PC-9 (cell line): ENCODE measurements around the gene MAN2A2.

Experiments used
- EZH2 ChIP-seq: fragments of 200-600 bp; sonication (generic); IDR thresholded peaks from 2 replicates; pipeline ENCODE4 v1.8.0; 2017; ENCODE audit warnings: antibody characterized with exemption, low read depth
- TF ChIP-seq, protein P1 (sequence below): fragments of 200-600 bp; sonication (generic); conservative IDR thresholded peaks from 2 replicates; pipeline ENCODE4 v1.6.1; 2017; ENCODE audit warnings: mixed run types, antibody characterized with exemption, mild to moderate bottlenecking, moderate library complexity

DNA sequence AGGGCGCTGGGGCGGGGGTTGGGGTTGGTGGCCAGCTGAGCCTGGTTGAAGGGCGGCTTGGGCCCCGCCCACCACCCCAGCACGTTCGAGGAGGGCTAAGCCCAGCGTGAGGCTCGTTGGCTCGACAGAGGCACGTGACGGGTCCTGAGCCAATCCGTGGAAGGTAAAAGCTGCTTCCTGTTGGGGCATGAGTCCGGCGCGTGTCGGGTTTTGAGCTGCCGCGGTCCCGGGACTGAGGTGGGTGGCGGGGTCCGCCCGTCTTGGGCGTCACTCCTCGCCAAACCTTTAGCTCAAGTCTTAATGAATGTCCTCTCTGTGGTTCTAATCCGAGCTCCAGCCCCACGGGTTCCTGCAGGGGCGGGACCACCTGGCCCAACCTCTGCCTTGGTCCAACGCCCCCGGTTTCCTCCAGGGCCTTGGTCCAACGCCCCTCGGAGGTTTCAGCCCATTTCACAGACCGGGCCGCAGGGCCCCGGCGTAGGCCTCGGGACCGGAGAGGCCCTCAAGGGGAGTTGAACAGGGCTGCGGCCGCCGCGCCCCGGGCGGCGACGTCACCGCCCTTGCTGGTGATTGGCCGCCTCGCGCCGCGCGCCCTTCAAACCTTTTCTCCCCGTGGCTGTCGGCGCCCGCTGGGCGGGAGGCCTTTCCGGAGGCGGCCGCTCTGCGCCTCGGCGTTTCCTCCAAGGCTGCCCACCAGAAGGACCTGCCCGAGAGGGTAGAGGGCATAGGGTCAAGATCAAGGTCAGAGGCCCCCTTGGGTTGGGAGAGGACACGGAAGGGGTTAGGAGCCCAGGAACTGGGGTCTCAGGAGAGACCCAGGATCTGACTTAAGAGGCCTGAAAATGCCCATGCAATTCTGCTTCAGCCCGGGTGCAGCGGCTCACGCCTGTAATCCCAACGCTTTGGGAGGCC is 51.9 kb downstream of the MAN2A2 start, which contains the start of gene RCCD1:
- TF ChIP-seq, protein P1, sequence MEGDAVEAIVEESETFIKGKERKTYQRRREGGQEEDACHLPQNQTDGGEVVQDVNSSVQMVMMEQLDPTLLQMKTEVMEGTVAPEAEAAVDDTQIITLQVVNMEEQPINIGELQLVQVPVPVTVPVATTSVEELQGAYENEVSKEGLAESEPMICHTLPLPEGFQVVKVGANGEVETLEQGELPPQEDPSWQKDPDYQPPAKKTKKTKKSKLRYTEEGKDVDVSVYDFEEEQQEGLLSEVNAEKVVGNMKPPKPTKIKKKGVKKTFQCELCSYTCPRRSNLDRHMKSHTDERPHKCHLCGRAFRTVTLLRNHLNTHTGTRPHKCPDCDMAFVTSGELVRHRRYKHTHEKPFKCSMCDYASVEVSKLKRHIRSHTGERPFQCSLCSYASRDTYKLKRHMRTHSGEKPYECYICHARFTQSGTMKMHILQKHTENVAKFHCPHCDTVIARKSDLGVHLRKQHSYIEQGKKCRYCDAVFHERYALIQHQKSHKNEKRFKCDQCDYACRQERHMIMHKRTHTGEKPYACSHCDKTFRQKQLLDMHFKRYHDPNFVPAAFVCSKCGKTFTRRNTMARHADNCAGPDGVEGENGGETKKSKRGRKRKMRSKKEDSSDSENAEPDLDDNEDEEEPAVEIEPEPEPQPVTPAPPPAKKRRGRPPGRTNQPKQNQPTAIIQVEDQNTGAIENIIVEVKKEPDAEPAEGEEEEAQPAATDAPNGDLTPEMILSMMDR: no peak
- TF ChIP-seq EZH2: no peak
